GM18517 (cell line): ENCODE results near the gene HOTAIR.

Source experiments
- ATAC-seq: cut with Tn5 transposase; IDR thresholded peaks from one replicate; pipeline ENCODE4 v1.9.1; 2021; ENCODE audit warnings: mild to moderate bottlenecking, moderate library complexity; ENCODE audit not compliant: unreplicated experiment

HOTAIR gene

GRCh38 chr12:53976823-53977595 is 2.3 kb upstream of the HOTAIR start:
- ATAC-seq = no peak

GRCh38 chr12:53976172-53976822 is 1.5 kb upstream of the HOTAIR start:
- ATAC-seq = no peak

GRCh38 chr12:53975479-53976152 is 862 bp upstream of the HOTAIR start:
- ATAC-seq = no peak

- no peak for ATAC-seq
Measured at GRCh38 chr12:53975064-53975471, 314 bp upstream of the HOTAIR start.

GRCh38 chr12:53973236-53974042 is 1.3 kb downstream of the HOTAIR start:
- no peak for ATAC-seq

GRCh38 chr12:53972722-53973235 is 2.0 kb downstream of the HOTAIR start, which contains the start of gene HOXC11:
HOXC11 (plus strand) TSS chr12:53973126; CDS start chr12:53973242, 116 bp downstream.
- no peak for ATAC-seq

GRCh38 chr12:53972152-53972702 is 2.5 kb downstream of the HOTAIR start:
- ATAC-seq = no peak

- no peak for ATAC-seq
Measured at GRCh38 chr12:53971686-53972085, 3.1 kb downstream of the HOTAIR start.

- no peak for ATAC-seq
Measured at GRCh38 chr12:53971129-53971528, 3.6 kb downstream of the HOTAIR start.

GRCh38 chr12:53970451-53970850 is 4.3 kb downstream of the HOTAIR start:
- ATAC-seq = no peak

- no peak for ATAC-seq
Measured at GRCh38 chr12:53969588-53970259, 5.0 kb downstream of the HOTAIR start.

GRCh38 chr12:53968214-53969127 is 6.3 kb downstream of the HOTAIR start:
- no peak for ATAC-seq

- ATAC-seq = no peak
Measured at GRCh38 chr12:53967421-53967925, 7.3 kb downstream of the HOTAIR start.

GRCh38 chr12:53966385-53967133 is 8.2 kb downstream of the HOTAIR start:
- no peak for ATAC-seq

- ATAC-seq = no peak
Measured at GRCh38 chr12:53966085-53966384, 8.7 kb downstream of the HOTAIR start.

GRCh38 chr12:53965281-53966084 is 9.3 kb downstream of the HOTAIR start:
- no peak for ATAC-seq

GRCh38 chr12:53964315-53964713 is 10.4 kb downstream of the HOTAIR start:
- ATAC-seq = no peak
